GM19240 (cell line): ENCODE data around the gene SSNA1.

Experiments
- DNase-seq: peaks from one replicate; pipeline ENCODE4 v3.0.0; 2011; ENCODE audit warnings: low spot score; ENCODE audit not compliant: insufficient read length

SSNA1 gene

GRCh38 chr9:137182836-137183235, 5.6 kb upstream of the SSNA1 start:
- DNase-seq = no peak

- DNase-seq = no peak
Measured at GRCh38 chr9:137183980-137184595, 4.4 kb upstream of the SSNA1 start.

- DNase-seq = no peak
Measured at GRCh38 chr9:137184881-137185660, 3.4 kb upstream of the SSNA1 start.

- DNase-seq = no peak
Measured at GRCh38 chr9:137185921-137186320, 2.6 kb upstream of the SSNA1 start.

GRCh38 chr9:137186385-137186784, 2.1 kb upstream of the SSNA1 start:
- DNase-seq = no peak

- DNase-seq = no peak
Measured at GRCh38 chr9:137187386-137187785, 1.1 kb upstream of the SSNA1 start.

- DNase-seq = no peak
Measured at GRCh38 chr9:137188086-137188489, 388 bp upstream of the SSNA1 start.

- DNase-seq = no peak
Measured at GRCh38 chr9:137189297-137190295, 1.1 kb downstream of the SSNA1 start.

GRCh38 chr9:137190315-137190856, 1.9 kb downstream of the SSNA1 start:
- no peak for DNase-seq

GRCh38 chr9:137191245-137191644, 2.8 kb downstream of the SSNA1 start:
- no peak for DNase-seq

GRCh38 chr9:137191691-137192447, 3.4 kb downstream of the SSNA1 start:
- DNase-seq = no peak

GRCh38 chr9:137192448-137192780, 3.9 kb downstream of the SSNA1 start:
- no peak for DNase-seq

GRCh38 chr9:137192859-137193258, 4.4 kb downstream of the SSNA1 start:
- DNase-seq = no peak

GRCh38 chr9:137193771-137194170, 5.3 kb downstream of the SSNA1 start:
- DNase-seq = no peak

- no peak for DNase-seq
Measured at GRCh38 chr9:137194388-137194787, 5.9 kb downstream of the SSNA1 start.

- no peak for DNase-seq
Measured at GRCh38 chr9:137194909-137195308, 6.4 kb downstream of the SSNA1 start.

- DNase-seq = no peak
Measured at GRCh38 chr9:137195525-137196220, 7.2 kb downstream of the SSNA1 start.

GRCh38 chr9:137198051-137198901, 9.8 kb downstream of the SSNA1 start:
- DNase-seq = no peak

GRCh38 chr9:137198902-137199283, 10.4 kb downstream of the SSNA1 start:
- no peak for DNase-seq
